Tibial nerve (tissue), 4 donors: ENCODE results near the gene TES.

ENCODE experiments used
- EP300 ChIP-seq, 2 donors: sonication (generic); formaldehyde crosslinking; IDR thresholded peaks; one replicate each; pipeline ENCODE4 v1.6.1; 2017; ENCODE audit warnings: antibody characterized with exemption in 2 of 2, mild to moderate bottlenecking in 1 of 2
- POLR2A ChIP-seq, 2 donors: fragments of 450-650 bp; IDR thresholded peaks; one replicate each; pipeline ENCODE4 v1.6.1; 2017; ENCODE audit warnings: antibody characterized with exemption in 2 of 2, mild to moderate bottlenecking in 2 of 2, moderate library complexity in 2 of 2
- TF ChIP-seq, protein P1 (sequence below), 5 experiments: fragments of 200-600 bp in 3 of 5; fragments of 450-650 bp in 2 of 5; sonication (generic) in 3 of 5; IDR thresholded peaks; one replicate each; pipeline ENCODE4 v1.5.1; 2016 to 2019; ENCODE audit warnings: antibody characterized with exemption in 5 of 5, mild to moderate bottlenecking in 3 of 5, moderate library complexity in 2 of 5

DNA sequence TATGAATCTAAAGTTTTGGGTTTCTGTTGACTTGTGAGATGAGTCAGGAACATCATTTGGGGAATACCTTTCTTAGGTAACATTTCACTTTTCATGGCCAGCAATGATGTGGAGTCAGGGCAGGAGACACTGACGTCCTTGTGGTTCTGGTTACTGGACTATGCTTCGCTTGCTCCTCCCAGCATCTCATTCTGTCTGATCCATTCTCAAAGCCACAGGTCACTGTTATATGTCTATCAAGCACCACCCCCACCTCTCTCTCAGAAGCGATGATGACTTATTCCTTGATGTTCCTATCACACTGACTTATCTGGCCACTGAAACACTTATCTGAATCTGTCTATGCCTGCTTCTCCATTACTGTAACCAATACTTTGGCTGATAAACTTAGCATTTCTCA lies 51.6 kb downstream of the TES start:
- no peak for TF ChIP-seq POLR2A (IDR thresholded peaks at IDR 0.05)
- TF ChIP-seq, protein P1, sequence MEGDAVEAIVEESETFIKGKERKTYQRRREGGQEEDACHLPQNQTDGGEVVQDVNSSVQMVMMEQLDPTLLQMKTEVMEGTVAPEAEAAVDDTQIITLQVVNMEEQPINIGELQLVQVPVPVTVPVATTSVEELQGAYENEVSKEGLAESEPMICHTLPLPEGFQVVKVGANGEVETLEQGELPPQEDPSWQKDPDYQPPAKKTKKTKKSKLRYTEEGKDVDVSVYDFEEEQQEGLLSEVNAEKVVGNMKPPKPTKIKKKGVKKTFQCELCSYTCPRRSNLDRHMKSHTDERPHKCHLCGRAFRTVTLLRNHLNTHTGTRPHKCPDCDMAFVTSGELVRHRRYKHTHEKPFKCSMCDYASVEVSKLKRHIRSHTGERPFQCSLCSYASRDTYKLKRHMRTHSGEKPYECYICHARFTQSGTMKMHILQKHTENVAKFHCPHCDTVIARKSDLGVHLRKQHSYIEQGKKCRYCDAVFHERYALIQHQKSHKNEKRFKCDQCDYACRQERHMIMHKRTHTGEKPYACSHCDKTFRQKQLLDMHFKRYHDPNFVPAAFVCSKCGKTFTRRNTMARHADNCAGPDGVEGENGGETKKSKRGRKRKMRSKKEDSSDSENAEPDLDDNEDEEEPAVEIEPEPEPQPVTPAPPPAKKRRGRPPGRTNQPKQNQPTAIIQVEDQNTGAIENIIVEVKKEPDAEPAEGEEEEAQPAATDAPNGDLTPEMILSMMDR (IDR thresholded peaks at IDR 0.05): no peak
- no peak for TF ChIP-seq EP300 (IDR thresholded peaks at IDR 0.05)
